ENCODE measurements around the gene HAUS8.

- TF ChIP-seq CTCF (IDR thresholded peaks at IDR 0.05), result no peak
- no peak for TF ChIP-seq POLR2A (IDR thresholded peaks at IDR 0.05)
Measured at GRCh38 chr19:17088552-17088951, 13.3 kb upstream of the HAUS8 start.
